ENCODE results near the gene AK2.
A peak's percentile ranks its signal among the peaks of the same experiment; 100 is the strongest.
"Not testable (repeated sequence)": the region's sequence is repeated elsewhere in the genome, so short reads cannot be mapped to it uniquely, and the experiment has no call there.

AK2 gene

GRCh38 chr1:32977546-32978087 lies 59.1 kb downstream of the AK2 start:
- no peak for TF ChIP-seq CTCF (IDR thresholded peaks at IDR 0.05; ENCODE audit: borderline replicate concordance, control extremely low read depth, extremely low read depth, insufficient read depth, missing control alignments)
- DNase-seq (ENCODE audit: low spot score): no peak
- in situ Hi-C loops (cut with MboI; ENCODE audit: low sequenced_read_pairs, unreplicated experiment): no loop called here

GRCh38 chr1:32975055-32975454 lies 61.6 kb downstream of the AK2 start:
- DNase-seq (ENCODE audit: low spot score); in situ Hi-C loops (cut with MboI; ENCODE audit: low sequenced_read_pairs, unreplicated experiment): not testable (repeated sequence)

GRCh38 chr1:32973458-32973857 lies 63.2 kb downstream of the AK2 start:
- in situ Hi-C loops (cut with MboI; ENCODE audit: low sequenced_read_pairs, unreplicated experiment); DNase-seq (ENCODE audit: low spot score): not testable (repeated sequence)

GRCh38 chr1:32972814-32973428 lies 63.8 kb downstream of the AK2 start:
- DNase-seq (ENCODE audit: low spot score): peak; percentile 45
- in situ Hi-C loops (cut with MboI; ENCODE audit: low sequenced_read_pairs, unreplicated experiment): no loop called here
- TF ChIP-seq CTCF (IDR thresholded peaks at IDR 0.05; ENCODE audit: borderline replicate concordance, control extremely low read depth, extremely low read depth, insufficient read depth, missing control alignments): no peak

GRCh38 chr1:32971576-32971975 lies 65.1 kb downstream of the AK2 start:
- in situ Hi-C loops (cut with MboI; ENCODE audit: low sequenced_read_pairs, unreplicated experiment): no loop called here
- no peak for DNase-seq (ENCODE audit: low spot score)
- TF ChIP-seq CTCF (IDR thresholded peaks at IDR 0.05; ENCODE audit: borderline replicate concordance, control extremely low read depth, extremely low read depth, insufficient read depth, missing control alignments): no peak

- DNase-seq (ENCODE audit: low spot score): no peak
- TF ChIP-seq CTCF (IDR thresholded peaks at IDR 0.05; ENCODE audit: borderline replicate concordance, control extremely low read depth, extremely low read depth, insufficient read depth, missing control alignments): no peak
- in situ Hi-C loops (cut with MboI; ENCODE audit: low sequenced_read_pairs, unreplicated experiment): no loop called here
Measured at GRCh38 chr1:32971156-32971555, 65.5 kb downstream of the AK2 start.

GRCh38 chr1:32969566-32969965 lies 67.1 kb downstream of the AK2 start:
- in situ Hi-C loops (cut with MboI; ENCODE audit: low sequenced_read_pairs, unreplicated experiment): no loop called here
- DNase-seq (ENCODE audit: low spot score): no peak
- no peak for TF ChIP-seq CTCF (IDR thresholded peaks at IDR 0.05; ENCODE audit: borderline replicate concordance, control extremely low read depth, extremely low read depth, insufficient read depth, missing control alignments)
